HG02885 (cell line): ENCODE measurements around the gene HAPLN3.

ENCODE experiments used
- ATAC-seq: cut with Tn5 transposase; IDR thresholded peaks from one replicate; pipeline ENCODE4 v1.9.1; 2021; ENCODE audit warnings: mild to moderate bottlenecking; ENCODE audit not compliant: unreplicated experiment, poor library complexity

HAPLN3 gene

GRCh38 chr15:88897142-88897455 lies 1.8 kb upstream of the HAPLN3 start:
- ATAC-seq: no peak

- no peak for ATAC-seq
Observed at GRCh38 chr15:88896333-88897033, 1.1 kb upstream of the HAPLN3 start.

- ATAC-seq: peak; percentile 56
Observed at GRCh38 chr15:88894348-88894818, 961 bp downstream of the HAPLN3 start.

GRCh38 chr15:88891540-88892254 lies 3.6 kb downstream of the HAPLN3 start:
- no peak for ATAC-seq

GRCh38 chr15:88890495-88890894 lies 4.8 kb downstream of the HAPLN3 start:
- ATAC-seq: no peak

GRCh38 chr15:88888719-88889118 lies 6.6 kb downstream of the HAPLN3 start:
- no peak for ATAC-seq

GRCh38 chr15:88887068-88887580 lies 8.2 kb downstream of the HAPLN3 start:
- ATAC-seq: no peak

- ATAC-seq: no peak
Observed at GRCh38 chr15:88882785-88883184, 12.6 kb downstream of the HAPLN3 start.

- ATAC-seq: no peak
Observed at GRCh38 chr15:88881775-88882174, 13.6 kb downstream of the HAPLN3 start.

GRCh38 chr15:88880944-88881740 lies 14.2 kb downstream of the HAPLN3 start:
- ATAC-seq: no peak

GRCh38 chr15:88878720-88879184 lies 16.6 kb downstream of the HAPLN3 start:
- ATAC-seq: no peak

- no peak for ATAC-seq
Observed at GRCh38 chr15:88877906-88878305, 17.4 kb downstream of the HAPLN3 start.

GRCh38 chr15:88877415-88877814 lies 17.9 kb downstream of the HAPLN3 start:
- no peak for ATAC-seq

- ATAC-seq: no peak
Observed at GRCh38 chr15:88876573-88876972, 18.8 kb downstream of the HAPLN3 start.

- no peak for ATAC-seq
Observed at GRCh38 chr15:88874684-88875083, 20.7 kb downstream of the HAPLN3 start.

- ATAC-seq: no peak
Observed at GRCh38 chr15:88874275-88874674, 21.1 kb downstream of the HAPLN3 start.

GRCh38 chr15:88873786-88874185 lies 21.6 kb downstream of the HAPLN3 start:
- ATAC-seq: no peak

GRCh38 chr15:88872706-88873105 lies 22.6 kb downstream of the HAPLN3 start:
- ATAC-seq: no peak

GRCh38 chr15:88872106-88872505 lies 23.2 kb downstream of the HAPLN3 start:
- no peak for ATAC-seq

GRCh38 chr15:88871313-88871712 lies 24.0 kb downstream of the HAPLN3 start:
- no peak for ATAC-seq
